Measurements from ENCODE around the gene DHH. TPM values are rescaled to one million over a fixed set of nuclear protein-coding genes. Genes with fewer than 3 reads are reported as not detected.

The DHH gene
- total and polyA plus RNA-seq, 9 of the 15 experiments (the other 6 are each of a cell fraction or from before 2014, with no cell fraction given) = 0.07 to 2.6 (median 0.54) TPM

GRCh38 chr12:49131051-49131893, 36.7 kb upstream of the DHH start, which contains the start of gene TUBA1B (continued):
- TF ChIP-seq, protein P1, sequence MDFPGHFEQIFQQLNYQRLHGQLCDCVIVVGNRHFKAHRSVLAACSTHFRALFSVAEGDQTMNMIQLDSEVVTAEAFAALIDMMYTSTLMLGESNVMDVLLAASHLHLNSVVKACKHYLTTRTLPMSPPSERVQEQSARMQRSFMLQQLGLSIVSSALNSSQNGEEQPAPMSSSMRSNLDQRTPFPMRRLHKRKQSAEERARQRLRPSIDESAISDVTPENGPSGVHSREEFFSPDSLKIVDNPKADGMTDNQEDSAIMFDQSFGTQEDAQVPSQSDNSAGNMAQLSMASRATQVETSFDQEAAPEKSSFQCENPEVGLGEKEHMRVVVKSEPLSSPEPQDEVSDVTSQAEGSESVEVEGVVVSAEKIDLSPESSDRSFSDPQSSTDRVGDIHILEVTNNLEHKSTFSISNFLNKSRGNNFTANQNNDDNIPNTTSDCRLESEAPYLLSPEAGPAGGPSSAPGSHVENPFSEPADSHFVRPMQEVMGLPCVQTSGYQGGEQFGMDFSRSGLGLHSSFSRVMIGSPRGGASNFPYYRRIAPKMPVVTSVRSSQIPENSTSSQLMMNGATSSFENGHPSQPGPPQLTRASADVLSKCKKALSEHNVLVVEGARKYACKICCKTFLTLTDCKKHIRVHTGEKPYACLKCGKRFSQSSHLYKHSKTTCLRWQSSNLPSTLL (IDR thresholded peaks at IDR 0.05) = no peak
- TF ChIP-seq SETDB1 (IDR thresholded peaks at IDR 0.05; ENCODE audit: low read length) (no peak), ZNF121 (CRISPR knock-in tag; conservative IDR thresholded peaks at IDR 0.05) (no peak), HMG20B (CRISPR knock-in tag; IDR thresholded peaks at IDR 0.05) (peak; percentile 26; the same call in 1 of the 2 replicates), EP300 (IDR thresholded peaks at IDR 0.05; ENCODE audit: low read length) (no peak), MAFF (IDR thresholded peaks at IDR 0.05; ENCODE audit: low read length) (no peak), MXI1 (IDR thresholded peaks at IDR 0.05; ENCODE audit: low read depth, low read length) (0 out of 2 replicates have a peak, but pooled peaks have one; percentile 16), SMAD2 (IDR thresholded peaks at IDR 0.05; ENCODE audit: low read depth, low read length) (no peak), ZNF561 (CRISPR knock-in tag; conservative IDR thresholded peaks at IDR 0.05) (no peak), NR2C2 (CRISPR knock-in tag; IDR thresholded peaks at IDR 0.05) (no peak), NR2C2 (tag; IDR thresholded peaks at IDR 0.05) (no peak), KAT7 (CRISPR knock-in tag; IDR thresholded peaks at IDR 0.05; ENCODE audit: borderline replicate concordance) (peak; percentile 51; the same call in 1 of the 2 replicates), BDP1 (IDR thresholded peaks at IDR 0.05; ENCODE audit: insufficient read depth, insufficient read length) (no peak), DACH1 (IDR thresholded peaks at IDR 0.05; ENCODE audit: partially characterized antibody) (no peak), CCNT2 (IDR thresholded peaks at IDR 0.05; ENCODE audit: borderline replicate concordance, extremely low read depth, insufficient read length, low read depth, low read length) (peak; percentile 87), STAT5A (IDR thresholded peaks at IDR 0.05; ENCODE audit: borderline replicate concordance, low read length) (no peak), ZNF644 (tag; IDR thresholded peaks at IDR 0.05; ENCODE audit: low read depth) (0 out of 2 replicates have a peak, but pooled peaks have one; percentile 40), BMI1 (IDR thresholded peaks at IDR 0.05; ENCODE audit: low read length) (no peak), DDX20 (tag; IDR thresholded peaks at IDR 0.05; ENCODE audit: low read depth) (no peak), LARP7 (IDR thresholded peaks at IDR 0.05) (0 out of 2 replicates have a peak, but pooled peaks have one; percentile 44), MAFG (tag; conservative IDR thresholded peaks at IDR 0.05) (no peak), ZBTB1 (CRISPR knock-in tag; IDR thresholded peaks at IDR 0.05; ENCODE audit: borderline replicate concordance, low read depth) (peak; percentile 24; the same call in 1 of the 2 replicates), ZNF512 (tag; IDR thresholded peaks at IDR 0.05) (no peak), TCF3 (CRISPR knock-in tag; IDR thresholded peaks at IDR 0.05) (no peak)
